Endothelial cell of umbilical vein (primary cell): ENCODE measurements around the gene PROC. TPM values are rescaled to one million over a fixed set of nuclear protein-coding genes. Genes with fewer than 3 reads are reported as not detected.
"Not testable (repeated sequence)": the region's sequence is repeated elsewhere in the genome, so short reads cannot be mapped to it uniquely, and the experiment has no call there.

Source experiments
- BruUV-seq: library from RNA; stranded (reverse); fragments of 400-500 nt; replicated peaks from 2 replicates; lab custom pipeline; 2021; lab: Mats Ljungman, UMichigan
- CTCF ChIA-PET: fragments of 300-600, 350-600 bp; sonication (Branson Sonifier 250); formaldehyde crosslinking; loops from one replicate; lab custom pipeline; 2021; ENCODE audit warnings: antibody characterized with exemption, inconsistent platforms; lab: Charles Lee
- POLR2A ChIA-PET: fragments of 300-600, 350-600 bp; sonication (Branson Sonifier 250); formaldehyde crosslinking; loops from one replicate; lab custom pipeline; 2021; ENCODE audit warnings: antibody characterized with exemption, inconsistent platforms; lab: Charles Lee
- DNase-seq: peaks from one replicate; pipeline ENCODE4 v3.0.0-alpha.2; 2011; ENCODE audit warnings: low read depth, low spot score
- FAIRE-seq: peaks from 2 replicates; lab custom pipeline; 2011; peaks lifted over from hg19 to GRCh38; lab: Jason Lieb, UNC
- H2AFZ ChIP-seq: 2 replicates; pipeline ENCODE4 v1.6.0; 2012; ENCODE audit warnings: low read depth, low read length, control low read depth, inconsistent platforms
- H3K27ac ChIP-seq: 2 replicates; pipeline ENCODE4 v1.5.1; 2011; ENCODE audit warnings: low read depth, mild to moderate bottlenecking, control low read depth, low read length, moderate library complexity; ENCODE audit not compliant: insufficient read depth
- H3K27me3 ChIP-seq, 2 experiments: 2 replicates each; pipeline versions ENCODE4 v1.6.0 to v1.6.1; 2011; ENCODE audit warnings: low read length in 2 of 2, mixed read lengths in 1 of 2; ENCODE audit not compliant: control insufficient read depth in 2 of 2, insufficient read depth in 2 of 2
- H3K36me3 ChIP-seq, 2 experiments: 2 replicates in 1 of 2; 3 replicates in 1 of 2; pipeline ENCODE4 v1.5.1; 2011; ENCODE audit warnings: low read length in 2 of 2, mild to moderate bottlenecking in 1 of 2, moderate library complexity in 1 of 2; ENCODE audit not compliant: control insufficient read depth in 2 of 2, insufficient read depth in 2 of 2; ENCODE audit errors: extremely low read depth in 1 of 2
- H3K4me1 ChIP-seq: 3 replicates; pipeline ENCODE4 v1.5.1; 2011; ENCODE audit warnings: mild to moderate bottlenecking, low read length; ENCODE audit not compliant: control insufficient read depth, insufficient read depth; ENCODE audit errors: extremely low read depth
- H3K4me2 ChIP-seq: 2 replicates; pipeline ENCODE4 v1.6.1; 2011; ENCODE audit warnings: low read length, control low read depth, mixed read lengths; ENCODE audit not compliant: insufficient read depth
- H3K4me3 ChIP-seq, 3 experiments: fragments of 200-600 bp in 1 of 3; sonication (generic), shearing (Covaris generic) in 1 of 3; replicated peaks in 1 of 3; 2 replicates each; pipeline ENCODE4 v1.5.1; 2011 to 2016; ENCODE audit warnings: control low read depth in 3 of 3, low read length in 3 of 3, mild to moderate bottlenecking in 2 of 3, inconsistent platforms in 1 of 3, low read depth in 1 of 3, moderate library complexity in 1 of 3; ENCODE audit not compliant: insufficient read depth in 1 of 3
- H3K79me2 ChIP-seq: 2 replicates; pipeline ENCODE4 v1.6.0; 2012; ENCODE audit warnings: low read length, inconsistent platforms; ENCODE audit not compliant: control insufficient read depth, insufficient read depth
- H3K9ac ChIP-seq: replicated peaks from 2 replicates; pipeline ENCODE3; 2011; ENCODE audit warnings: low read length, control low read depth; ENCODE audit not compliant: insufficient read depth; ENCODE audit errors: extremely low read depth
- H3K9me1 ChIP-seq: replicated peaks from 3 replicates; pipeline ENCODE4 v1.6.0; 2011; ENCODE audit warnings: mild to moderate bottlenecking, low read length; ENCODE audit not compliant: control insufficient read depth, insufficient read depth; ENCODE audit errors: extremely low read depth
- H3K9me3 ChIP-seq: replicated peaks from 2 replicates; pipeline ENCODE4 v1.5.1; 2012; ENCODE audit warnings: low read length, inconsistent platforms; ENCODE audit not compliant: control insufficient read depth, insufficient read depth
- H4K20me1 ChIP-seq: replicated peaks from 2 replicates; pipeline ENCODE3; 2011; ENCODE audit warnings: mild to moderate bottlenecking, low read length; ENCODE audit not compliant: control insufficient read depth, insufficient read depth; ENCODE audit errors: extremely low read depth
- EZH2 ChIP-seq: IDR thresholded peaks from 2 replicates; pipeline ENCODE4 v1.6.1; 2012; ENCODE audit warnings: borderline replicate concordance, low read depth, mild to moderate bottlenecking, moderate library complexity, low read length, inconsistent platforms; ENCODE audit not compliant: severe bottlenecking
- FOS ChIP-seq: IDR thresholded peaks from 2 replicates; pipeline ENCODE4 v1.6.1; 2011; ENCODE audit warnings: mild to moderate bottlenecking, low read length, moderate library complexity, borderline replicate concordance; ENCODE audit not compliant: insufficient read depth
- GATA2 ChIP-seq: IDR thresholded peaks from 2 replicates; pipeline ENCODE4 v1.7.0; 2011; ENCODE audit warnings: low read depth, mild to moderate bottlenecking, moderate library complexity, mixed read lengths, low read length; ENCODE audit not compliant: insufficient read length, insufficient read depth
- JUN ChIP-seq: IDR thresholded peaks from 2 replicates; pipeline ENCODE4 v1.6.1; 2011; ENCODE audit warnings: borderline replicate concordance, low read depth; ENCODE audit not compliant: insufficient read length, insufficient read depth
- MYC ChIP-seq: IDR thresholded peaks from one replicate; pipeline ENCODE4 v1.6.1; 2011; ENCODE audit warnings: mild to moderate bottlenecking, low read depth, low read length
- POLR2A ChIP-seq: IDR thresholded peaks from 2 replicates; pipeline ENCODE4 v1.6.1; 2012; ENCODE audit warnings: low read depth, mild to moderate bottlenecking, control low read depth, low read length
- POLR2AphosphoS5 ChIP-seq: IDR thresholded peaks from 2 replicates; pipeline ENCODE4 v1.6.1; 2012; ENCODE audit warnings: low read depth, mild to moderate bottlenecking, control low read depth, low read length, moderate library complexity; ENCODE audit not compliant: insufficient read depth
- dilution Hi-C: fragments of 300-500 bp; cut with MboI; formaldehyde crosslinking; loops from one replicate; pipeline ENCODE4 v1.15.0; 2019; ENCODE audit warnings: low sequenced_read_pairs; ENCODE audit not compliant: extremely low pct_ligation_motif_present
- intact Hi-C: fragments of 100-400 bp; cut with micrococcal nuclease; formaldehyde crosslinking; loops from one replicate; pipeline ENCODE4 v1.10.0; 2022
- polyA plus RNA-seq, 4 experiments: library from polyadenylated mRNA; depleted of rRNA in 3 of 4; stranded (reverse) in 3 of 4; unstranded in 1 of 4; fragments of >200 nt; gene quantifications; 2 replicates each; pipeline versions ENCODE4 v1.2.1 to v1.2.3, GENCODE V29; 2011 to 2012; ENCODE audit warnings: missing spikeins in 1 of 4
- total RNA-seq: library from RNA; stranded (reverse); gene quantifications from 2 replicates; pipeline ENCODE4 v1.2.3, GENCODE V29; 2021
- TF ChIP-seq, protein P1 (sequence below): IDR thresholded peaks from 2 replicates; pipeline ENCODE4 v1.6.1; 2011; ENCODE audit not compliant: insufficient read depth, insufficient read length
- TF ChIP-seq, protein P2 (sequence below), 2 donors: IDR thresholded peaks; 1 replicate in 1 of 2; 2 replicates in 1 of 2; pipeline ENCODE4 v1.5.1; 2011; ENCODE audit warnings: low read length in 2 of 2, mild to moderate bottlenecking in 2 of 2, moderate library complexity in 2 of 2, control low read depth in 1 of 2, inconsistent platforms in 1 of 2, low read depth in 1 of 2; ENCODE audit not compliant: insufficient read depth in 1 of 2; ENCODE audit errors: extremely low read depth in 1 of 2

Gene PROC
- total and polyA plus RNA-seq, 2 donors (not counting 3 experiments of a cell fraction or from before 2014, with no cell fraction given), result not detected

DNA sequence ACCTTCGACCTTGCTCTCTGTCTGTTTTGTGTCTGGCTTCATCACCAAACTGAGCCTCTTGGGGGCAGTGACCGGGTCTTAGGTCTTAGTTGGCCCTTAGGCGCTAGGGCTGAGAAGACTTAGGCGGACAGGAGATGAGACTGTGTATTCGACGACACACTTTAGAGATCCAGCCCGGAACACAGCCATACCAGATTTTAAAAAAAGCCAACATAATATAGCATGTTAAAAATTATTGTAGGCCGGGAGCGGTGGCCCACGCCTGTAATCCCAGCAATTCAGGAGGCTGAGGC, 9.5 kb upstream of the PROC start:
- H3K27ac ChIP-seq, result peak overlapping the region; percentile 95
- POLR2A ChIA-PET, result no interaction called here
- H4K20me1 ChIP-seq, result no peaks in the 10 kb centered on the region
- CTCF ChIA-PET, result interaction anchor here (1.2 kb wide), 1 partner anchor 23 kb away, joined by 4 read pairs; no protein-coding TSS in a partner anchor
- TSS peak; percentile 78 for BruUV-seq
- H3K79me2 ChIP-seq, result no peaks in the 10 kb centered on the region
- TF ChIP-seq MYC (no peak), EZH2 (no peak), GATA2 (no peak), POLR2AphosphoS5 (no peak), FOS (no peak), POLR2A (no peak), JUN (no peak)
- TF ChIP-seq, protein P1, sequence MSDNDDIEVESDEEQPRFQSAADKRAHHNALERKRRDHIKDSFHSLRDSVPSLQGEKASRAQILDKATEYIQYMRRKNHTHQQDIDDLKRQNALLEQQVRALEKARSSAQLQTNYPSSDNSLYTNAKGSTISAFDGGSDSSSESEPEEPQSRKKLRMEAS, result no peak
- TF ChIP-seq, protein P2, sequence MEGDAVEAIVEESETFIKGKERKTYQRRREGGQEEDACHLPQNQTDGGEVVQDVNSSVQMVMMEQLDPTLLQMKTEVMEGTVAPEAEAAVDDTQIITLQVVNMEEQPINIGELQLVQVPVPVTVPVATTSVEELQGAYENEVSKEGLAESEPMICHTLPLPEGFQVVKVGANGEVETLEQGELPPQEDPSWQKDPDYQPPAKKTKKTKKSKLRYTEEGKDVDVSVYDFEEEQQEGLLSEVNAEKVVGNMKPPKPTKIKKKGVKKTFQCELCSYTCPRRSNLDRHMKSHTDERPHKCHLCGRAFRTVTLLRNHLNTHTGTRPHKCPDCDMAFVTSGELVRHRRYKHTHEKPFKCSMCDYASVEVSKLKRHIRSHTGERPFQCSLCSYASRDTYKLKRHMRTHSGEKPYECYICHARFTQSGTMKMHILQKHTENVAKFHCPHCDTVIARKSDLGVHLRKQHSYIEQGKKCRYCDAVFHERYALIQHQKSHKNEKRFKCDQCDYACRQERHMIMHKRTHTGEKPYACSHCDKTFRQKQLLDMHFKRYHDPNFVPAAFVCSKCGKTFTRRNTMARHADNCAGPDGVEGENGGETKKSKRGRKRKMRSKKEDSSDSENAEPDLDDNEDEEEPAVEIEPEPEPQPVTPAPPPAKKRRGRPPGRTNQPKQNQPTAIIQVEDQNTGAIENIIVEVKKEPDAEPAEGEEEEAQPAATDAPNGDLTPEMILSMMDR (IDR thresholded peaks at IDR 0.05; ENCODE audit: extremely low read depth in 1 of 2, insufficient read depth in 1 of 2, low read depth in 1 of 2, low read length in 2 of 2), result no peak
- no peaks in the 10 kb centered on the region for H3K9me3 ChIP-seq
- no peaks in the 10 kb centered on the region for H3K9me1 ChIP-seq
- H3K9ac ChIP-seq, result peak overlapping the region; percentile 84
- intact Hi-C loops, result loop anchor here (1.0 kb wide), 2 partner anchors 10 to 21 kb away; partner anchors contain the start of gene MAP3K2
- peak overlapping the region; percentile 88 for H2AFZ ChIP-seq
- H3K27me3 ChIP-seq, result no peaks in the 10 kb centered on the region
- FAIRE-seq (peak; percentile 21), DNase-seq (no peak)
- H3K36me3 ChIP-seq, result no peaks in the 10 kb centered on the region
- no peak overlapping the region for H3K4me2 ChIP-seq
- peaks cover 46% of the 10 kb centered on the region for H3K4me1 ChIP-seq
- no peak overlapping the region for H3K4me3 ChIP-seq
- dilution Hi-C loops, result no loop called here

DNA sequence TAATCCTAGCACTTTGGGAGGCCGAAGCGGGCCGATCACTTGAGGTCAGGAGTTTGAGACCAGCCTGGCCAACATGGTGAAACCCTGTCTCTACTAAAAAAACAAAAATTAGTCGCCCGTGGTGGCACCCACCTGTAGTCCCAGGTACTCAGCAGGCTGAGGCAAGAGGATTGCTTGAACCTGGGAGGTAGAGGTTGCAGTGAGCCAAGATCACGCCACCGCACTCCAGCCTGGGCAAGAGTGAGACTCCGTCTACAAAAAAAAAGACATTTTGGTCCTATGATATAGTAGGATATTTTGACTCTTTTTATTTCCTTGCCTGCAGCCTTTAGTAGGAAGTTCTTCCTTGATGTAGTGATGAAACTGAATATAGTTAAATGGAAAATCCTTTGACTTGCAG, 8.5 kb upstream of the PROC start:
- DNase-seq, H3K27me3 ChIP-seq, H2AFZ ChIP-seq, H3K9ac ChIP-seq, POLR2A ChIA-PET, H3K4me2 ChIP-seq, BruUV-seq, dilution Hi-C loops, H4K20me1 ChIP-seq, H3K4me3 ChIP-seq, H3K36me3 ChIP-seq, FAIRE-seq, H3K27ac ChIP-seq, H3K9me3 ChIP-seq, H3K9me1 ChIP-seq, H3K79me2 ChIP-seq, intact Hi-C loops, CTCF ChIA-PET: not testable (repeated sequence)
- peaks cover 48% of the 10 kb centered on the region for H3K4me1 ChIP-seq
